ENCODE data around the gene GNAI1.
"Not testable (repeated sequence)": the region's sequence is repeated elsewhere in the genome, so short reads cannot be mapped to it uniquely, and the experiment has no call there.

The GNAI1 gene

GRCh38 chr7:80133361-80134114, 1.1 kb upstream of the GNAI1 start:
- no peak for DNase-seq

- no peak for DNase-seq
Measured at GRCh38 chr7:80134115-80134535, 506 bp upstream of the GNAI1 start.

- DNase-seq: no peak
Measured at GRCh38 chr7:80135309-80136104, 876 bp downstream of the GNAI1 start.

- no peak for DNase-seq
Measured at GRCh38 chr7:80136261-80137055, 1.8 kb downstream of the GNAI1 start.

GRCh38 chr7:80137410-80137809, 2.8 kb downstream of the GNAI1 start:
- no peak for DNase-seq

GRCh38 chr7:80139236-80139635, 4.6 kb downstream of the GNAI1 start:
- DNase-seq: no peak

GRCh38 chr7:80140388-80140787, 5.8 kb downstream of the GNAI1 start:
- no peak for DNase-seq

- no peak for DNase-seq
Measured at GRCh38 chr7:80141376-80141775, 6.7 kb downstream of the GNAI1 start.

GRCh38 chr7:80142853-80143580, 8.4 kb downstream of the GNAI1 start:
- no peak for DNase-seq

GRCh38 chr7:80145780-80146422, 11.3 kb downstream of the GNAI1 start:
- DNase-seq: no peak

- no peak for DNase-seq
Measured at GRCh38 chr7:80146545-80147182, 12.0 kb downstream of the GNAI1 start.

- no peak for DNase-seq
Measured at GRCh38 chr7:80147543-80148391, 13.1 kb downstream of the GNAI1 start.

GRCh38 chr7:80150611-80151273, 16.1 kb downstream of the GNAI1 start:
- DNase-seq: no peak

- no peak for DNase-seq
Measured at GRCh38 chr7:80151274-80151665, 16.6 kb downstream of the GNAI1 start.

- DNase-seq: no peak
Measured at GRCh38 chr7:80153446-80153845, 18.8 kb downstream of the GNAI1 start.

GRCh38 chr7:80154656-80155333, 20.2 kb downstream of the GNAI1 start:
- no peak for DNase-seq

- no peak for DNase-seq
Measured at GRCh38 chr7:80155374-80155773, 20.7 kb downstream of the GNAI1 start.

GRCh38 chr7:80157770-80158169, 23.1 kb downstream of the GNAI1 start:
- not testable (repeated sequence) for DNase-seq

GRCh38 chr7:80159802-80160201, 25.2 kb downstream of the GNAI1 start:
- no peak for DNase-seq

- no peak for DNase-seq
Measured at GRCh38 chr7:80161466-80161865, 26.8 kb downstream of the GNAI1 start.

All from GOT3 (cell line).